Brain microvascular endothelial cell (primary cell): ENCODE results near the gene NECAB3.
"Not testable (repeated sequence)": the region's sequence is repeated elsewhere in the genome, so short reads cannot be mapped to it uniquely, and the experiment has no call there.

ENCODE experiments used
- DNase-seq: peaks from one replicate; pipeline ENCODE4 v3.0.0-alpha.2; 2020
- H3K27ac ChIP-seq: fragments of 250-450 bp; sonication (Bioruptor Pico); 2 replicates; pipeline ENCODE4 v1.5.1; 2020; ENCODE audit warnings: mild to moderate bottlenecking, moderate library complexity
- H3K27me3 ChIP-seq: fragments of 250-450 bp; sonication (Bioruptor Pico); replicated peaks from 2 replicates; pipeline ENCODE4 v1.5.1; 2020; ENCODE audit warnings: mild to moderate bottlenecking
- H3K36me3 ChIP-seq: fragments of 250-450 bp; sonication (Bioruptor Pico); replicated peaks from 2 replicates; pipeline ENCODE4 v1.5.1; 2020; ENCODE audit warnings: mild to moderate bottlenecking
- H3K4me3 ChIP-seq: 2 replicates; pipeline ENCODE4 v1.5.1; 2011; ENCODE audit warnings: low read depth, mild to moderate bottlenecking, control low read depth, low read length, moderate library complexity
- CTCF ChIP-seq: IDR thresholded peaks from 2 replicates; pipeline ENCODE4 v1.5.1; 2011; ENCODE audit warnings: low read depth, mild to moderate bottlenecking, moderate library complexity, low read length, control low read depth, inconsistent platforms; ENCODE audit errors: missing control alignments
- in situ Hi-C: cut with HindIII; loops from 2 replicates; pipeline ENCODE4 v1.10.0; 2017; ENCODE audit warnings: low sequenced_read_pairs, low pct_ligation_motif_present

Gene NECAB3

GRCh38 chr20:33707668-33708067, 33.4 kb upstream of the NECAB3 start:
- Histone ChIP-seq H3K27ac (no peak overlapping the region), H3K27me3 (no peaks in the 10 kb centered on the region), H3K36me3 (no peaks in the 10 kb centered on the region), H3K4me3 (no peak overlapping the region)
- no peak for TF ChIP-seq CTCF
- DNase-seq, result no peak
- in situ Hi-C loops, result no loop called here

- TF ChIP-seq CTCF, result no peak
- Histone ChIP-seq H3K27me3 (no peaks in the 10 kb centered on the region), H3K4me3 (no peak overlapping the region), H3K27ac (no peak overlapping the region), H3K36me3 (no peaks in the 10 kb centered on the region)
- no peak for DNase-seq
- in situ Hi-C loops, result no loop called here
Measured at GRCh38 chr20:33704197-33704924, 30.1 kb upstream of the NECAB3 start.

- no peak overlapping the region for H3K4me3 ChIP-seq
- H3K36me3 ChIP-seq, result no peaks in the 10 kb centered on the region
- in situ Hi-C loops, result no loop called here
- no peak for DNase-seq
- H3K27me3 ChIP-seq, result no peaks in the 10 kb centered on the region
- no peak overlapping the region for H3K27ac ChIP-seq
- no peak for TF ChIP-seq CTCF
Measured at GRCh38 chr20:33703498-33704137, 29.4 kb upstream of the NECAB3 start.

GRCh38 chr20:33702861-33703260, 28.6 kb upstream of the NECAB3 start:
- Histone ChIP-seq H3K4me3 (no peak overlapping the region), H3K27me3 (no peaks in the 10 kb centered on the region), H3K36me3 (no peaks in the 10 kb centered on the region), H3K27ac (no peak overlapping the region)
- in situ Hi-C loops, result no loop called here
- no peak for DNase-seq
- no peak for TF ChIP-seq CTCF

GRCh38 chr20:33701629-33702450, 27.6 kb upstream of the NECAB3 start:
- Histone ChIP-seq H3K36me3 (no peaks in the 10 kb centered on the region), H3K4me3 (no peak overlapping the region)

GRCh38 chr20:33700696-33701441, 26.6 kb upstream of the NECAB3 start:
- H3K36me3 ChIP-seq, in situ Hi-C loops, DNase-seq, H3K27ac ChIP-seq, H3K27me3 ChIP-seq, H3K4me3 ChIP-seq: not testable (repeated sequence)

More at GRCh38 chr20:33701629-33702450, 27.6 kb upstream of the NECAB3 start:
- in situ Hi-C loops, result no loop called here
- DNase-seq, result no peak
- Histone ChIP-seq H3K27ac (no peak overlapping the region), H3K27me3 (no peaks in the 10 kb centered on the region)
- no peak for TF ChIP-seq CTCF

GRCh38 chr20:33698966-33699365, 24.7 kb upstream of the NECAB3 start:
- H3K27ac ChIP-seq, DNase-seq, in situ Hi-C loops: not testable (repeated sequence)

More at GRCh38 chr20:33698966-33699365, 24.7 kb upstream of the NECAB3 start:
- H3K27me3 ChIP-seq, H3K36me3 ChIP-seq, H3K4me3 ChIP-seq: not testable (repeated sequence)
